Stimulated activated CD4-positive, alpha-beta T cell treated with anti-CD3 and anti-CD28 coated beads, Interleukin-4, amount 100 ng/mL, for 48 hours (primary cell): Measurements from ENCODE around the gene PCSK2.

Experiments used
- DNase-seq, 2 donors: peaks; one replicate each; pipeline ENCODE4 v3.0.0-alpha.2; 2020; ENCODE audit warnings: low read depth in 2 of 2

The PCSK2 gene

DNA sequence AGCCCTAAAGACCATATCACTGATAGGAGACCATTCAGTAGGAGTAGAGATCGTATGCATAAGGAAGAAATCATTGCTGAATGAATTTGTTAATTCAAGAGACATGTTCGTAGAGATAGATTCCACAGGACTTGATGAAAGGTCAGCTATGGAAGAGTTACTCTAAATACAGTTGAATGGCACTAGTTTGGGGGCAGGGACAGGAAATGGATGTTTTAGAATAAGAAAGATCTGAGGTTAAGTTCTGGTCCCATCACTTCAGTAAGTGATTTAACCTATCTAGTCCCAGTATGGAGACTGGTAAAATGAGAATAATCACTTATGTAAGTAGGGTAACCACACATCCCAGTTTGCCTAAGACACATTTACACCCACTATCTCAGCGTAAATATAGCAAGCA is 307.2 kb downstream of the PCSK2 start:
- no peak for DNase-seq
